TTC549 (cell line): ENCODE measurements around the gene TRAPPC6A.

Source experiments
- FAIRE-seq: peaks from 2 replicates; lab custom pipeline; 2012; peaks lifted over from hg19 to GRCh38; lab: Jason Lieb, UNC

TRAPPC6A gene

DNA sequence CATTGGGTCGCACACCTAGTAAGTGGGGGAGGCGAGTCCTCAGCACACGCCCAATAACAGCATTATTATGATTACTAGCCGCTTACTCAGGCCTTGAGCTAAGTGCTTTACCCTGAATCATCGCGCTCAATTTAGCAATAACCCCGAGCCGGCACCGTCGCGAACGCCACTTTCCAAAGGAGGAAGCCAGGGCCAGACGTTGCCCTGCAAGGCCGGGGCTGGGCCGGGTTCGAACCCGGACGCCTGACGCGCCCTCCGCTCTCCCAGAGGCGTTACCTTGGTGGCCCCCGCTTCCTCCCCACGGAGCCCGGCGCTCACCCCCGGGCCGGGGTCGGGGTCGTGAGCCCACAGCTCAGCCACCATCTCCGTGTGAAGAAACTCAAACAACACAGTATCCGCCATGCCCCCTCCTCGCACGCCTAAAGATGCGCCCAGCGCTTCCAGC is at the start of gene TRAPPC6A:
TRAPPC6A (minus strand) TSS at position 421 of the 445 bp plus-strand sequence; CDS start at position 402, 19 bp downstream.
- no peak for FAIRE-seq

- FAIRE-seq: no peak
Measured at GRCh38 chr19:45224645-45225044, 46.6 kb upstream of the TRAPPC6A start.

GRCh38 chr19:45223879-45224278 is 45.8 kb upstream of the TRAPPC6A start:
- FAIRE-seq: no peak

DNA sequence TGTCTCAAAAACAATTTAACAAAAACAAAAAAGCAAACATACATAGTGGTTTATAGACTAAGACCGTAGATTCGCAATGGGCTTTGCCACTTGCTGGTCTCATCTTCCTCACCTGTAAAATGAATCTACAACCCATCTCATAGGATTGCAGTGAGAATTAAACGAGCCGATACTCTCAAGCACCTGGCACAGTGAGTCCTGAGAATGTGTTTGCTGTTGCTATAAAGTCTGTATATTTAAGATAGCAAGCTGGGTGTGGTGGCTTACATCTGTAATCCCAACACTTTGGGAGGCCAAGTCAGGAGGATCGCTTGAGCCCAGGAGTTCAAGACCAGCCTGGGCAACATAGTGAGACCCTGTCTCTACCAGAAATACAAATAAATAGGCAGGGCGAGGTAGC is 44.7 kb upstream of the TRAPPC6A start:
- FAIRE-seq: no peak

DNA sequence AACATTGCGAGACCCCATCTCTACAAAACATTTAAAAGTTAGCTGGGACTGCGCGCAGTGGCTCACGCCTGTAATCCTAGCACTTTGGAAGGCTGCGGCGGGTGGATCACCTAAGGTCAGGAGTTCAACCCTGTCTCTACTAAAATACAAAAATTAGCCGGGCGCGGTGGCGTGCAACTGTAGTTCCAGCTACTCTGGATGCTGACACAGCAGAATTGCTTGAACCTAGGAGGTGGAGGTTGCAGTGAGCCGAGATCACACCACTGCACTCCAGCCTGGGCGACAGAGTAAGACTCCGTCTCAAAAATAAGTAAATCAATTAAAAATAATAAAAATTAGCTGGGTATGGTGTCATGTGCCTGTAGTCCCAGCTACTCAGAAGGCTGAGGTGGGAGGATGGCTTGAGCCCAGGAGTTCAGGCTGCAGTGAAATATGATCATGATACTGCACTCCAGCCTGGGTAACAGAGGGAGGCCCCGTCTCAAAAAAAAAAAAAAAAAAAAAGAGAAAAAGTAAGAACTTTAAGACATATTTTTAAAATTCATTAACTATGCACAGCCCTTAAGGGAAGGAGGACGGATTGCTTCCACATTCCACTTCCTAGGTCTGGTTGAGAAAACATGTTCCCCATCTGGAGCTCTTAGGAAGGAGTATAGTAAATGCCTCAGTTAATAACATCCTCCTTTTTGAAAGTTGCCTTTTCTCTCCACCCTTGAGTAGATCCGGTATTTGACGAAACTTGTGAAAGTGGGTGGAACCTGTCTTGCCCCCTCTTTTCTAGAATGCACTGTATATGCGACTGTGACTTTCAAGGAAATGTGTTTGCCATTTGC is 41.1 kb upstream of the TRAPPC6A start:
- no peak for FAIRE-seq

DNA sequence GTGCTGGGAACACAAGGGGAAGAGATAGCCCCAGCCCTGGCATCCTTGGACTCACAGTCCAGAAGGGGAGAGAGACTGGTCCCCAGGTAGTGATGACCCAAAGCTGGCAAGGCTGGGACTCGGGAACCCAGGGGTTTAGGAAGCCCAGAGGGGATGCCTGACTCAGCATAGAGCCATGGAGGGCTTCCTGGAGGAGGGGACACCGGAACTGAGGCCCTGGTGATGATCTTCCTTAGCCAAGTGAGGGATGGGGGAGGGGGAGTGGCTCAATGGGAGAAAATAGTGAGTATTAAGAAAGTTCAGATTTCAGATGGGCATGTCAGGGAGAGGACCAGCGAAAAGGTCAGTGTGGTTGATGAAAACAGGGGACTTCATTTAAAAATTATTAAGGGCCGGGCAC is 40.4 kb upstream of the TRAPPC6A start:
- FAIRE-seq: no peak

GRCh38 chr19:45217957-45218334 is 39.9 kb upstream of the TRAPPC6A start:
- FAIRE-seq: no peak

DNA sequence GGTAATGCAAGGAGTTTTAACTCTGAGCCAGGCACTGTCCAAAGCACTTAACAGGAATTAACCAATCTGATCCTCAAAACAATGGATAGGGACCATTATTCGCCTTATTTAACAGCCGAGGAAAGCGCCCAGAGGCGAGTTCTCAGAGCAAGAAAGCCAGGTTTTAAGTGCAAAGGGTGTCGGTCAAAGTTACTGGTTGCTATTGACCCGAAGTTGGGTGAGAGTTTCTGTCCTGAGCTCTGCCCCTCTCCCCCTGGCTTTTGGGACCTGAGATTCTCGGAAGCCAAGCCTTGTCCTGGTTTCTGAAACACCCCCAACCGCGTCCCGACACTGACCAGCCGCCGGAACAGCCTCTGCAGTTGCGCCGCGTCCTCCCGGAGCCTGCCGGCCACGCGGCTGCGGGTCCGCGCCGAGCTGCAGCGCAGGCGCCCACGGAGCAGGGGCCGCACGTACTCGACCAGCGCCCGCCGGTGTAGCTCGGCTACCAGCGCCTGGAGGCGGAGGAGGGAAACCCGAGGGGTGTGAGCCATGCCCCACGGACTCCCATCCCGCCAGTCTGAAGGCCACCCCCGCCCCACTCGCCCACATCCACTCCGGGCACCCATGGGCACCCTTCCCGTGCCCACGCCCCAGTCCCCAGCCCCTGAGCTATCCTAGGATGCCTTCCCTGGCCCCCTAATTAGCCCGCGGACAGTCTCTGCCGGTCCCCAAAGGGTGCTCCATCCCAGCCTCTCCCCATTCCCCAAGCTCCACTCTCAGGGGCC is 39.3 kb upstream of the TRAPPC6A start:
- no peak for FAIRE-seq

GRCh38 chr19:45216667-45217066 is 38.6 kb upstream of the TRAPPC6A start:
- no peak for FAIRE-seq

DNA sequence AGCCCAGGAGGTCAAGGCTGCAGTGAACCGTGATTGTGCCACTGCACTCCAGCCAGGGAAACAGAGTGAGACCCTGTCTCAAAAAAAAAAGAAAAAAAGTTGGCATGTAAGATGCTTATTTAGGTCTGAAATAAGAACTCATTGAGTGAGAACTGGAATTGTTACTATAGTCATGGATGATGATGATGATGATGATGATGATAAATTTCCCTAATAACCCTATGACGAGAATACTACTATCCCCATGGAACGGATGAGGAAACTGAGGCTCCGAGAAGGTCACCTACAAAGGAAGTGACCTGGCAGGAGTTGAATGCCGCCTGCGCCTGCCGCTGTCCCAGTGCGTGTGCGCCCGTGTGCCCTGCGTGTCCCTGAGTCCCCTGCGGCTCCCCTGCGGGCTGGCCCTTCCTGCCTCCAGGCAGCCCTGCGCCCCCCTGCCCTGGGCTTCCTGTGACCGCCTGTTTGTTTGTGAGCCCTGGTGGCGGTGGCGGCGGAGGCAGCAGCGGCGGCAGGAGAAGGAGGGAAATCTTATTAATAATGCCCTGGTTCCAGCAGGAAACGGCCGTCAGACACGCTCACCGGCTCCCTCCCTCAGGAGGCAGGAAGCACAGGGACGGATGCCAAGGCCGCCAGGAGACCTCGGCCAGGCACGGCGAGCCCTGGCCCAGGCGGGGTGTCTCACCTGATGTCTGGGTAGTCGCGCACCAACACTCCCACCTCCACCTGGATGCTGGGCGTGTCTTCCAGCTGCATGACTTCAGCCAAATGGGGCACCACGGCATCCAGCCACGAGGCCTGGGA is 37.6 kb upstream of the TRAPPC6A start:
- no peak for FAIRE-seq

GRCh38 chr19:45213031-45213430 is 35.0 kb upstream of the TRAPPC6A start:
- no peak for FAIRE-seq

DNA sequence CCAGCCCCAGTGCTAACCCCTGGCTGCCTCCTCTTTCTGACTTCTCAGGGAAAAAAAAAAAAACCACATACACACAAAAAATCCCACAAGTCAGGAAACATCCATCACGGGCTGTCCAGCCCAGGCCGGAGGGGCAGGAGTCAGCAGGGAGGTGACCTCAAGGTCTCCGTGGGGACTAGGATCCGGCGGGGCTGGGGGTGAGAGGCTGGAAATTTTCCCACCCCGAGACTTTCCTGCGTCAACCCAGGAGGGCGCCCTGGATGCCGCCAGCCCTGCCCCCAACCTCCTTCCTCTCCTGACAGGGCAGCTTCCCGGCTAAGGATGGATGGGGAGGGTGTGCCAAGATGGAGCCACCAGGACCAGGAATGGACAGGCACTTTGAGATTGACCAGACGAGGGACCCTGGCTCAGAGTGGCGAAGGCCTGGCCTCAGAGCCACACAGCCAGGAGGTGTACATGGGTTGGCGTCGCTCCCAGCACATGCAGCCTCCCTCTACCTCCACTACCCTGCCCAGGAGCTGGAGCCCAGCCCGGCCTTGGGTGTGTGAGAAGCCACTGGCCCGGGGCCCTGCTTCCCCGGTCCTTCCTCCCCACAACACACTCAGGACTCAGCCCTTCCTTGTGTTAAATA is 33.8 kb upstream of the TRAPPC6A start:
- FAIRE-seq: no peak

- FAIRE-seq: no peak
Measured at GRCh38 chr19:45206328-45206727, 28.3 kb upstream of the TRAPPC6A start.

DNA sequence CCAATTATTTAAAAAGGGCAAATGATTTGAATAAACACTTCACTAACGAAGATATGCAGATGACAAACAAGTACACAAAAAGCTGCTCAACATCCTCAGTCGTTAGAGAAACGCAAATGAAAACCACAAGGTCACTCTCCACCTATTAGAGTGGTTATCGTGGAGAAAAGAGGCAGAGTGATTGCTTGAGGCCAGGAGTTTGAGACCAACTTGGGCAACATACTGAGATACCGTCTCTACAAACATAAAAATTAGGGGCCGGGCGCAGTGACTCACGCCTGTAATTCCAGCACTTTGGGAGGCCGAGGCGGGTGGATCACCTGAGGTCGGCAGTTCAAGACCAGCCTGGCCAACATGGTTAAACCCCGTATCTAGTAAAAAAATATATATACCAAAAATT is 27.8 kb upstream of the TRAPPC6A start:
- no peak for FAIRE-seq

- no peak for FAIRE-seq
Measured at GRCh38 chr19:45202637-45203036, 24.6 kb upstream of the TRAPPC6A start.

DNA sequence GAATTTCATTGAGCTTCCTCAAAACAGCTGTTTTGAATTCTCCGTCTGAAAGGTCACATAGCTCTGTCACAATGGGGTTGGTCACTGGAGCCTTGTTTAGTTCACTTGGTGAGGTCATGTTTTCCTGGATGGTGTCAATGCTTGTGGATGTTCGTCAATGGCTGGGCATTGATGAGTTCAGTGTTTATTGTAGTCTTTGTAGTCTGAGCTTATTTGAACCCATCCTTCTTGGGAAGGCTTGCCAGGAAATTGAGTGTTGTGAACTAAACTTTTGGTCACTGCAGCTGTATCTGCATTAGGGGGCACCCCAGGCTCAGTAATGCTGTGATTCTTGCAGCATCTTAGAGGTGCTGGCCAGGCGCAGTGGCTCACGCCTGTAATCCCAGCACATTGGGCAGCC is 22.5 kb upstream of the TRAPPC6A start:
- FAIRE-seq: no peak

DNA sequence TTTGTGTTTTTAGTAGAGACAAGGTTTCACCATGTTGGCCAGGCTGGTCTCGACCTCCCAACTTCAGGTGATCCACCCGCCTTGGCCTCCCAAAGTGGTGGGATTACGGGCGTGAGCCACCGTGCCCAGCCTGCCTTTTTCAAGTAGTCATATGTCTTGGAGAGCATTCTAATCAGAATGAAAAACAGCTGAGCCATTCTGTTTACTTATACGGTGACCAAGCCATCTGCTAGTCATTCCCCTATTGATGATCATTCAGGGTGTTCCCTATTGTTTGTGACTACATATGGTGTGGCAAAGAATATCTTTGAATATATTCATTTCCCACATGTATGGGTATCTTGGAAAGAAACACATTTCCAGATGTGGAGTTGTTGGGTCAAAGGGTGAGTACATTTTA is 17.7 kb upstream of the TRAPPC6A start:
- FAIRE-seq: no peak

DNA sequence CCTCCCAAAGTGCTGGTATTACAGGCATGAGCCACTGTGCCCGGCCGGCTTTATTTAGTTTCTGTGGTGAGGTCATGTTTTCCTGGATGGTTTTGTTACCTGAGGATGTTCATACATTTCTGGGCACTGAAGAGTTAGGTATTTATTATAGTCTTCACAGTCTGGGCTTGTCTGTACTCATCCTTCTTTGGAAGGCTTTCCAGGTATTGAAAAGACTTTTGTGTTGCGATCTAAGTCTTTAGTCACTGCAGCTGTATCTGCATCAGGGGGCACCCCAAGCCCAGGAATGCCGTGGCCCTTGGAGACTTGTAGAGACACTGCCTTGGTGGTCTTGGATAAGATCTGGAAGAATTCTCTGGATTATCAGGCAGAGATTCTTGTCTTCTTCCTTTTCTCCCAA is 13.3 kb upstream of the TRAPPC6A start:
- FAIRE-seq: no peak

GRCh38 chr19:45189971-45190370 is 11.9 kb upstream of the TRAPPC6A start:
- no peak for FAIRE-seq

- FAIRE-seq: no peak
Measured at GRCh38 chr19:45187421-45188100, 9.5 kb upstream of the TRAPPC6A start.

GRCh38 chr19:45186509-45187334 is 8.7 kb upstream of the TRAPPC6A start:
- no peak for FAIRE-seq
